CD4-positive, CD25-positive, alpha-beta regulatory T cell (primary cell): ENCODE results near the gene APOL3. TPM values are rescaled to one million over a fixed set of nuclear protein-coding genes. Genes with fewer than 3 reads are reported as not detected.

Source experiments
- ATAC-seq, 2 donors: fragments of 150-1000 bp; cut with Tn5 transposase; one replicate each; pipeline ENCODE4 v1.10.0; 2021; ENCODE audit warnings: low read depth in 2 of 2, moderate number of reproducible peaks in 2 of 2, moderate library complexity in 1 of 2
- DNase-seq, 3 donors: peaks; one replicate each; pipeline versions ENCODE4 v3.0.0 to v3.0.0-alpha.2; 2012 to 2022; ENCODE audit warnings: mixed read lengths in 1 of 3
- H3K27ac ChIP-seq: one replicate; pipeline ENCODE4 v1.7.0; 2013; ENCODE audit warnings: mild to moderate bottlenecking, low read length; ENCODE audit not compliant: insufficient read depth, poor library complexity, severe bottlenecking
- H3K27me3 ChIP-seq: one replicate; pipeline ENCODE4 v1.7.0; 2013; ENCODE audit warnings: low read length; ENCODE audit not compliant: control insufficient read depth, insufficient read depth
- H3K36me3 ChIP-seq: one replicate; pipeline ENCODE4 v1.7.0; 2013; ENCODE audit warnings: mild to moderate bottlenecking, low read length, moderate library complexity; ENCODE audit not compliant: control insufficient read depth, insufficient read depth
- H3K4me1 ChIP-seq: 2 replicates; pipeline ENCODE4 v1.7.0; 2013; ENCODE audit warnings: mild to moderate bottlenecking, low read length; ENCODE audit not compliant: insufficient read depth, control insufficient read depth, poor library complexity, severe bottlenecking
- H3K4me3 ChIP-seq: one replicate; pipeline ENCODE4 v1.7.0; 2013; ENCODE audit warnings: low read depth, mild to moderate bottlenecking, low read length, moderate library complexity
- H3K9me3 ChIP-seq, 2 experiments: 1 replicate in 1 of 2; 2 replicates in 1 of 2; pipeline ENCODE4 v1.7.0; 2013; ENCODE audit warnings: low read length in 2 of 2, mild to moderate bottlenecking in 1 of 2, moderate library complexity in 1 of 2; ENCODE audit not compliant: control insufficient read depth in 2 of 2
- H3K27ac Mint-ChIP-seq, 3 donors: one replicate each; pipeline ENCODE4 v1.8.0; 2020 to 2022; ENCODE audit warnings: mild to moderate bottlenecking in 3 of 3, mixed read lengths in 3 of 3, moderate library complexity in 2 of 3
- H3K27me3 Mint-ChIP-seq: one replicate; pipeline ENCODE4 v1.8.0; 2022; ENCODE audit warnings: mild to moderate bottlenecking, mixed read lengths
- H3K36me3 Mint-ChIP-seq: one replicate; pipeline ENCODE4 v1.8.0; 2020; ENCODE audit warnings: mixed read lengths
- H3K4me1 Mint-ChIP-seq, 4 donors: one replicate each; pipeline ENCODE4 v1.8.0; 2020 to 2022; ENCODE audit warnings: mixed read lengths in 4 of 4, mild to moderate bottlenecking in 1 of 4
- H3K4me3 Mint-ChIP-seq, 4 donors: one replicate each; pipeline ENCODE4 v1.8.0; 2020 to 2022; ENCODE audit warnings: mild to moderate bottlenecking in 4 of 4, mixed read lengths in 4 of 4, moderate library complexity in 3 of 4
- H3K9me3 Mint-ChIP-seq, 7 donors: one replicate each; pipeline ENCODE4 v1.8.0; 2020 to 2022; ENCODE audit warnings: mixed read lengths in 7 of 7, mild to moderate bottlenecking in 3 of 7, moderate library complexity in 2 of 7
- polyA plus RNA-seq, 4 donors: library from polyadenylated mRNA; unstranded; fragments of 300-500 nt; fragmentation: Illumina TruSeq; gene quantifications; one replicate each; pipeline ENCODE4 v1.2.3, GENCODE V29; 2021
- total RNA-seq: library from RNA; stranded (reverse); gene quantifications from one replicate; pipeline ENCODE4 v1.2.3, GENCODE V29; 2022

The APOL3 gene
- total and polyA plus RNA-seq, 5 donors from 2014 or later = 62.5 to 177 (median 69.0) TPM

- peaks cover 41% of the 10 kb centered on the region for H3K36me3 Mint-ChIP-seq
- DNase-seq = no peak
- H3K27me3 ChIP-seq = no peaks in the 10 kb centered on the region
- H3K9me3 ChIP-seq = no peaks in the 10 kb centered on the region
- peak overlapping the region; percentile 5 to 78 (median 58) for H3K4me3 Mint-ChIP-seq
- H3K4me1 Mint-ChIP-seq = peaks cover 45 to 78% (median 66%) of the 10 kb centered on the region in 4 donors
- peaks cover 61% of the 10 kb centered on the region for H3K36me3 ChIP-seq
- ATAC-seq = no peak
- peaks cover 35% of the 10 kb centered on the region for H3K4me1 ChIP-seq
- H3K27ac ChIP-seq = peak overlapping the region; percentile 7
- H3K4me3 ChIP-seq = no peak overlapping the region
- H3K27ac Mint-ChIP-seq = peak overlapping the region; percentile 85 to 99 (median 85)
- peaks cover 0 to 3% (median 0%) of the 10 kb centered on the region in 7 donors for H3K9me3 Mint-ChIP-seq
- H3K27me3 Mint-ChIP-seq = no peaks in the 10 kb centered on the region
These were observed 9.5 kb downstream of the APOL3 start for GRCh38 chr22:36151006-36151595.

- no peaks in the 10 kb centered on the region for H3K9me3 ChIP-seq
- H3K36me3 ChIP-seq = peaks cover 56% of the 10 kb centered on the region
- peak overlapping the region in 1 of 3 donors; percentile 36 for H3K27ac Mint-ChIP-seq
- H3K27ac ChIP-seq = no peak overlapping the region
- H3K27me3 Mint-ChIP-seq = no peaks in the 10 kb centered on the region
- ATAC-seq (no peak), DNase-seq (no peak)
- H3K36me3 Mint-ChIP-seq = peaks cover 53% of the 10 kb centered on the region
- H3K4me3 Mint-ChIP-seq = no peak overlapping the region
- H3K4me1 ChIP-seq = peaks cover 19% of the 10 kb centered on the region
- H3K4me1 Mint-ChIP-seq = peaks cover 46 to 70% (median 60%) of the 10 kb centered on the region in 4 donors
- peaks cover 0 to 3% (median 0%) of the 10 kb centered on the region in 7 donors for H3K9me3 Mint-ChIP-seq
- H3K4me3 ChIP-seq = no peak overlapping the region
- H3K27me3 ChIP-seq = no peaks in the 10 kb centered on the region
These were observed 11.1 kb downstream of the APOL3 start for GRCh38 chr22:36149441-36149840.

GRCh38 chr22:36148411-36148810 is 12.1 kb downstream of the APOL3 start:
- H3K4me3 Mint-ChIP-seq = no peak overlapping the region
- H3K27ac Mint-ChIP-seq = peak overlapping the region in 2 of 3 donors; percentile 44 to 83
- H3K9me3 ChIP-seq = no peaks in the 10 kb centered on the region
- H3K4me1 ChIP-seq = peaks cover 14% of the 10 kb centered on the region
- peaks cover 38 to 60% (median 50%) of the 10 kb centered on the region in 4 donors for H3K4me1 Mint-ChIP-seq
- H3K9me3 Mint-ChIP-seq = peaks cover 0 to 3% (median 0%) of the 10 kb centered on the region in 7 donors
- H3K36me3 ChIP-seq = peaks cover 63% of the 10 kb centered on the region
- H3K27ac ChIP-seq = peak overlapping the region; percentile 3
- H3K27me3 ChIP-seq = no peaks in the 10 kb centered on the region
- H3K4me3 ChIP-seq = no peak overlapping the region
- DNase-seq (no peak), ATAC-seq (no peak)
- no peaks in the 10 kb centered on the region for H3K27me3 Mint-ChIP-seq
- H3K36me3 Mint-ChIP-seq = peaks cover 54% of the 10 kb centered on the region

DNA sequence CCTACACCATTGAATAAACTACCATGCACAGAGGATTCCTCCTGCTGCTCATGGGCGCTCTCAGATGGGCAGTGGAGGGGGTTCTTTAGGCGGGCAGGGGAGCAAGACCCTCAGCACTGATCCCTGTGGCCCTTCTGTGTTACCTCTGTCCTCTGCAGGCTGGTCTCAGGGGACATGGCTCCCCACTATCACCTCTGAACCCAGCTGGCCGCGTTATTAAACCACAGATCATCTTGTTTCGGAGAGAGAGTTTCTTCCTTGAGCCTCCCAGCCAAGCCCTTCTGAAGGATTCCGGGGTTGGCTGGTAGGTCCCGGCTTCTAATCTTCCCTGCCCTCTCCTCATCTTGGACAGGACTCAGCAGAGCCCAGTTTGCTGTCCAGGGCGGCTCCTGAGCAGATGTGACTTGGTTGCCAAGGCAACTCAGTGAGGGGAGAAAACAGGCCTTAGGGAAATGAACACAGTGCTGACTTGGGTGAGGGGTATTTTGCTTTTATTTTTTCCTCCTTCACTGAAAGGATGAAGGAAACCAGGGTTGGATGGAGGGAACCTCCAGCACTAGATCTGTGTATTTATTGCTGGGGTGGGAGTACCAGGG is 13.3 kb downstream of the APOL3 start:
- no peaks in the 10 kb centered on the region for H3K27me3 Mint-ChIP-seq
- no peak overlapping the region for H3K4me3 Mint-ChIP-seq
- DNase-seq = no peak
- peaks cover 36 to 52% (median 45%) of the 10 kb centered on the region in 4 donors for H3K4me1 Mint-ChIP-seq
- H3K9me3 ChIP-seq = no peaks in the 10 kb centered on the region
- no peak overlapping the region for H3K4me3 ChIP-seq
- peaks cover 0 to 3% (median 0%) of the 10 kb centered on the region in 7 donors for H3K9me3 Mint-ChIP-seq
- peaks cover 4% of the 10 kb centered on the region for H3K4me1 ChIP-seq
- peaks cover 63% of the 10 kb centered on the region for H3K36me3 Mint-ChIP-seq
- peak overlapping the region in 2 of 3 donors; percentile 44 to 71 for H3K27ac Mint-ChIP-seq
- ATAC-seq = no peak
- H3K36me3 ChIP-seq = peaks cover 71% of the 10 kb centered on the region
- no peak overlapping the region for H3K27ac ChIP-seq
- H3K27me3 ChIP-seq = no peaks in the 10 kb centered on the region

- Mint-ChIP-seq H3K36me3 (peaks cover 61% of the 10 kb centered on the region), H3K4me1 (peaks cover 24 to 38% (median 31%) of the 10 kb centered on the region in 4 donors), H3K9me3 (no peaks in the 10 kb centered on the region), H3K27ac (peak overlapping the region in 2 of 3 donors; percentile 55 to 88), H3K27me3 (no peaks in the 10 kb centered on the region), H3K4me3 (no peak overlapping the region)
- Histone ChIP-seq H3K4me3 (no peak overlapping the region), H3K9me3 (no peaks in the 10 kb centered on the region), H3K4me1 (peaks cover 1% of the 10 kb centered on the region), H3K27me3 (no peaks in the 10 kb centered on the region), H3K36me3 (peaks cover 82% of the 10 kb centered on the region), H3K27ac (no peak overlapping the region)
- no peak for ATAC-seq
- DNase-seq = no peak
These were observed 14.7 kb downstream of the APOL3 start for GRCh38 chr22:36145881-36146280.

- ATAC-seq = peak in 1 of 2 donors; percentile 58
- Mint-ChIP-seq H3K27ac (peak overlapping the region in 2 of 3 donors; percentile 43 to 88), H3K36me3 (peaks cover 62% of the 10 kb centered on the region), H3K4me3 (no peak overlapping the region), H3K4me1 (peaks cover 15 to 30% (median 24%) of the 10 kb centered on the region in 4 donors), H3K9me3 (no peaks in the 10 kb centered on the region), H3K27me3 (no peaks in the 10 kb centered on the region)
- Histone ChIP-seq H3K9me3 (no peaks in the 10 kb centered on the region), H3K27ac (no peak overlapping the region), H3K4me1 (no peaks in the 10 kb centered on the region), H3K4me3 (no peak overlapping the region), H3K36me3 (peaks cover 80% of the 10 kb centered on the region), H3K27me3 (no peaks in the 10 kb centered on the region)
- DNase-seq = peak in 2 of 3 donors; percentile 29 to 40
These were observed 15.5 kb downstream of the APOL3 start for GRCh38 chr22:36144886-36145541.

- no peak overlapping the region for H3K4me3 ChIP-seq
- H3K9me3 Mint-ChIP-seq = no peaks in the 10 kb centered on the region
- no peak overlapping the region for H3K27ac ChIP-seq
- peaks cover 11 to 26% (median 18%) of the 10 kb centered on the region in 4 donors for H3K4me1 Mint-ChIP-seq
- H3K4me1 ChIP-seq = no peaks in the 10 kb centered on the region
- no peaks in the 10 kb centered on the region for H3K27me3 ChIP-seq
- peaks cover 70% of the 10 kb centered on the region for H3K36me3 ChIP-seq
- DNase-seq (no peak), ATAC-seq (no peak)
- no peaks in the 10 kb centered on the region for H3K9me3 ChIP-seq
- H3K4me3 Mint-ChIP-seq = no peak overlapping the region
- H3K27me3 Mint-ChIP-seq = no peaks in the 10 kb centered on the region
- H3K27ac Mint-ChIP-seq = peak overlapping the region; percentile 10 to 71 (median 46)
- peaks cover 54% of the 10 kb centered on the region for H3K36me3 Mint-ChIP-seq
These were observed 16.6 kb downstream of the APOL3 start for GRCh38 chr22:36143956-36144355.
